ENCODE data around the gene RAB11FIP3. TPM values are rescaled to one million over a fixed set of nuclear protein-coding genes. Genes with fewer than 3 reads are reported as not detected.

RAB11FIP3 gene
- total RNA-seq, 1 donor: 14.7 TPM

DNA sequence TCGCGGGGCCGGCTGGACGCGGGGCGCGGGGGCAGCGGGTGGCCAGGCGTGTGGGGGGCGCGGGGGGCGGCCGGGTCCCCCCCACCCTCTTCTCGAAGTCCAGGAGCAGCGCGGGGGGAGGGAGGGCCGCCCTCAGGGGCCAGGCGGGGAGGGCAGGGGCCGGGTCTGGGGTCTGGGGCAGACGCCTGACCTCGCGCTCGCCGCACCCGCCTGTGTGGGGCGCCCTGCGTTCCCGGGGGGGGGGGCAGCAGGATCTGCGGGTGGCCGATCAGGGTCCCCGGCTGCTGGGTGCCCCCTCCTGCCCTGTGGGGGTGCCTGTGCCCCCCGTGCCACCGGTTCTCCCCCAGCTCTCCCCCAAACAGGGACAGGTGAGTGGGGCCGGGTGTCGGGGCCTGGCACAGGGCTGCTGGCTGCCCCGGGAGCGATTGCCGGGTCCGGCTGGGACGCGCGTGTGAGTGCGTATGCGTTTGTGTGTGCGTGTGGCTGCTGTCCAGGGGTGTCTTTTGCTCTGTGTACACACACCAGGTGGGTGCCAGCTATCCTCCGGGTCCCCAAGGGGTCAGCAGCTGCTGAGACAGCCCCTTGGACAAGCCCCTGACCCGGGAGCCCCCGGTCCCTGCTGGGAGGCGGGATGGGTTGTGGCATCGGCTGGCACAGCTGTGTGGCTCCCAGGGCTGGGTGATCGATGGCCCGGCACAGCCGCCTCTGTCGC, 135.4 kb downstream of the RAB11FIP3 start:
- TF ChIP-seq, protein P1, sequence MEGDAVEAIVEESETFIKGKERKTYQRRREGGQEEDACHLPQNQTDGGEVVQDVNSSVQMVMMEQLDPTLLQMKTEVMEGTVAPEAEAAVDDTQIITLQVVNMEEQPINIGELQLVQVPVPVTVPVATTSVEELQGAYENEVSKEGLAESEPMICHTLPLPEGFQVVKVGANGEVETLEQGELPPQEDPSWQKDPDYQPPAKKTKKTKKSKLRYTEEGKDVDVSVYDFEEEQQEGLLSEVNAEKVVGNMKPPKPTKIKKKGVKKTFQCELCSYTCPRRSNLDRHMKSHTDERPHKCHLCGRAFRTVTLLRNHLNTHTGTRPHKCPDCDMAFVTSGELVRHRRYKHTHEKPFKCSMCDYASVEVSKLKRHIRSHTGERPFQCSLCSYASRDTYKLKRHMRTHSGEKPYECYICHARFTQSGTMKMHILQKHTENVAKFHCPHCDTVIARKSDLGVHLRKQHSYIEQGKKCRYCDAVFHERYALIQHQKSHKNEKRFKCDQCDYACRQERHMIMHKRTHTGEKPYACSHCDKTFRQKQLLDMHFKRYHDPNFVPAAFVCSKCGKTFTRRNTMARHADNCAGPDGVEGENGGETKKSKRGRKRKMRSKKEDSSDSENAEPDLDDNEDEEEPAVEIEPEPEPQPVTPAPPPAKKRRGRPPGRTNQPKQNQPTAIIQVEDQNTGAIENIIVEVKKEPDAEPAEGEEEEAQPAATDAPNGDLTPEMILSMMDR (IDR thresholded peaks at IDR 0.05; ENCODE audit: insufficient read depth, low read length): no peak
- DNase-seq (ENCODE audit: low read depth): no peak

DNA sequence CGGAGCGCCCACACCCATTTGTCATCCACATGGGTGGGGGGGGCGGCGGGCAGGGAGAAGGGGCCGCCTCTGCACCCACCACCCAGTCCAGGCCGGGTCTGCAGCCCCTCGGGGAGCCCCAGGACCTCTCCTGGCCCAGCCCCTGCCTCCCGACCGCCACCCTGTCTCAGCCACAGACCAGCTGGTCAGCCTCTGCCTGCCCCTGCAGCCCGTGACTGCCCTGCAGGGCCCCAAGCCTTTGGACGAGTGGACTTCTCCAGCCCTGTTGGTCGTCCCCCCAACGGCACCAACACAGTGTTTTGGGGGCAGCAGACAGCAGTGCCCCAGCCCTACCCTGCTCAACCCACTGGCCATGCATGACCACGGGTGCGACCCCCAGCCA, 136.0 kb downstream of the RAB11FIP3 start:
- TF ChIP-seq, protein P1 (IDR thresholded peaks at IDR 0.05; ENCODE audit: insufficient read depth, low read length): no peak
- H3K4me3 ChIP-seq (ENCODE audit: low read depth, low read length): no peak overlapping the region
- no peak for DNase-seq (ENCODE audit: low read depth)

More for the DNA sequence above, 135.4 kb downstream of the RAB11FIP3 start:
- no peak overlapping the region for H3K4me3 ChIP-seq (ENCODE audit: low read depth, low read length)

DNA sequence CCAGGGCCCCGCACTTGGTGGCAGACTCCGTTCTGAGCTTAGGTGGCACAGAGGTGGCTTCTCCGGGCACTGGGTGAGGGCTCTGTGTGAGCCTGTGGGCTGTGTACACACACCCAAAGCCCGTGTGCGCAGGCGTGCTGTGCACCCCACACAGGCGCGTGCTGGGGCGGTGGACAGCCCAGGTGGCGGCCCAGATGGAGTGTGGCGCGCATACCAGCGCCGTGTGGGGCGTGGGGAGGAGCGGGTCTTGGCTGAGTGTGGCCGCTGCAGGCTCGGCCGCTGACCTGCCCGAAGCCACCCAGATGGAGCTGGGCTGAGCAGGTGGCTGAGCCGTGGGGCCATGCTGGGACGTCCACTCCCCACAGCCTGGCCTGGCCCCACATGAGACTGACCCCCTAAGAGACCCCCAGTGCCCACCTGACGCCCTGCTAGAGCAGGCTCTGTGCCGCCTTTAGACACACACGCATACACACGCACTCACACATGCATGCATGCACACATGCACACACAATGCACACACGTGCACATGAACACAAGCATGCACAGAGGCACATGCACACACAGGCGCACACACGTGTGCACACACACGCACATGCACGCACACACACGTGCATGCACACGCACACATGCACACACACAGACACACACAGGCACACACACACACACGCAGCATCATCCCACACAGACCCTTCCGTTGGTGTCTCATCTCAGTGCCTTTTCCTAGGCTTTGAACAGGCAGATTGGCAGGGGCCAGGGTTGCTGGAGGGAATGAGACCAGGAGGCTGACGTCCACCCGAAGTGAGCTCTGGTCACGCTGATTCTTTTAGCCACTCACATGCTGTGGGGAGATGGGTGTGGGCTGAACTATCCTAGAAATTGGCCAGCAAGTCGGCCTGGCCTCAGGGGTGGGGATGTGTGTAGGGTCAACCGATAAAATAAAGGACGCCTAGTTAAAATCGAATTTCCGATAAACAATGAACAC, 136.8 kb downstream of the RAB11FIP3 start:
- TF ChIP-seq, protein P1 (IDR thresholded peaks at IDR 0.05; ENCODE audit: insufficient read depth, low read length): no peak
- DNase-seq (ENCODE audit: low read depth): no peak
- no peak overlapping the region for H3K4me3 ChIP-seq (ENCODE audit: low read depth, low read length)

DNA sequence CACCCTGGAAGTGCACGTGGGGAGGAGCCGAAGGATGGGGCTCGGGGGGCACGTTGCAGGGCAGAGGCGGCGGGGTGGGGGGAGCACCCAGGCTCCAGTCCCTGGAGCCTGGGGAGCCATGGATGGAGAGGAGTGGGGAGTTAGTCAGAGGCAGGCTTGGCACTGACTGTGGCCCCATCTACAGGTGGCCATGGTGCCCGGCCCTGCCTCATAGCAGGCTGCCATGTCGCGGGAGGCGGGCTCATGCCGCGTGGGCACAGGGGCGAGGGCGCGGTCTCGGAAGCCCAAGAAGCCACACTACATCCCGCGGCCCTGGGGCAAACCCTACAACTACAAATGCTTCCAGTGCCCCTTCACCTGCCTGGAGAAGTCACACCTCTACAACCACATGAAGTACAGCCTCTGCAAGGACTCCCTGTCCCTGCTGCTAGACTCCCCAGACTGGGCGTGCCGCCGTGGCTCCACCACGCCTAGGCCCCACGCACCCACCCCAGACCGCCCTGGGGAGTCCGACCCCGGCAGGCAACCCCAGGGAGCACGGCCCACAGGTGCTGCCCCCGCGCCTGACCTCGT, 137.7 kb downstream of the RAB11FIP3 start:
- no peak for DNase-seq (ENCODE audit: low read depth)
- TF ChIP-seq, protein P1 (IDR thresholded peaks at IDR 0.05; ENCODE audit: insufficient read depth, low read length): no peak
- H3K4me3 ChIP-seq (ENCODE audit: low read depth, low read length): no peak overlapping the region

DNA sequence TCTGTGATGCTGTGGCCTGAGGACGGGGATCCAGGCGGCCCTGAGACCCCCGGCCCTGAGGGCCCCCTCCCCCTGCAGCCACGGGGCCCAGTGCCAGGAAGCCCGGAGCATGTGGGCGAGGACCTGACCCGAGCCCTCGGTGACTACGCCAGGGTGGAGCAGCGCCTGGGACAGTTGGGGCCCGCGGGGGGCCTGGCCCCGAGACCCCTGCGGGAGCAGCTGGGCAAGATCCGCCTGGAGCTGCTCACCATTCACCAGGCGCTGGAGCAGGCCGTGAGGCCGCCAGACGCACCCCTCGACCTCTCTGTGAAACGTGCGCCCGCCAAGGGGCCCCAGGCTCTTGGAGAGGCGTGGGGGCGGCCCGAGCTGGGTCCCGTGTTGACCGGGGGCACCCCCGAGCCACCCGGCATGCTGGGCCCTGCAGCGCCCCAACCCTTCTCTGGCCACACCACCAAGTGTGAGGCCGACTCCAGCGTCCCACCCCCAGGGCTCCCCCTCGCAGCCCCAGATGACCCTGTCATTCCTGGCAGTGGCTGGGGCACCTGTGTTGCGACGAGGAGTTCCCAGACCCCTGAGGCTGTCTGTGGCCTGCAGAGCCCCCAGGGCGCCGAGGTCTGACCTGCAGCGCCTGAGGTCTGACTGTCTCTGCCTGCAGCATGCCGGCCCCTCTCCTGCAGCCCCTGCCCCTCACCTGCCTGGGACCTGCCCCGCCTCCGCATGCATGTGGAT, 139.4 kb downstream of the RAB11FIP3 start:
- no peak for DNase-seq (ENCODE audit: low read depth)
- no peak overlapping the region for H3K4me3 ChIP-seq (ENCODE audit: low read depth, low read length)
- TF ChIP-seq, protein P1 (IDR thresholded peaks at IDR 0.05; ENCODE audit: insufficient read depth, low read length): no peak

Data from fibroblast of the aortic adventitia (primary cell).